Type B pancreatic cell (in vitro differentiated cells): ENCODE data around the gene LPAR1. TPM values are rescaled to one million over a fixed set of nuclear protein-coding genes. Genes with fewer than 3 reads are reported as not detected.

Experiments used
- DNase-seq: peaks from one replicate; pipeline ENCODE4 v3.0.0; 2021; ENCODE audit warnings: mixed read lengths; ENCODE audit not compliant: unreplicated experiment; ENCODE audit errors: extremely low spot score
- H3K27ac Mint-ChIP-seq: 2 replicates; pipeline ENCODE4 v1.8.0; 2021; ENCODE audit warnings: mild to moderate bottlenecking, mixed read lengths
- H3K27me3 Mint-ChIP-seq: 2 replicates; pipeline ENCODE4 v1.8.0; 2021; ENCODE audit warnings: mixed read lengths
- H3K36me3 Mint-ChIP-seq: 2 replicates; pipeline ENCODE4 v1.8.0; 2021; ENCODE audit warnings: mixed read lengths
- H3K4me1 Mint-ChIP-seq: one replicate; pipeline ENCODE4 v1.8.0; 2021; ENCODE audit warnings: mixed read lengths; ENCODE audit not compliant: unreplicated experiment
- H3K4me3 Mint-ChIP-seq: 2 replicates; pipeline ENCODE4 v1.8.0; 2021; ENCODE audit warnings: mild to moderate bottlenecking, mixed read lengths
- H3K9me3 Mint-ChIP-seq: 2 replicates; pipeline ENCODE4 v1.8.0; 2021; ENCODE audit warnings: mixed read lengths
- total RNA-seq: library from RNA; stranded (reverse); gene quantifications from 2 replicates; pipeline ENCODE4 v1.2.1, GENCODE V29; 2021; ENCODE audit warnings: low replicate concordance
- TF ChIP-seq, protein P1 (sequence below): fragments of 200-600 bp; sonication (generic); conservative IDR thresholded peaks from 2 replicates; pipeline ENCODE4 v1.5.0; 2021; ENCODE audit warnings: antibody characterized with exemption, mild to moderate bottlenecking

LPAR1 gene
- total RNA-seq, 1 donor from 2014 or later = 32.8 TPM

DNA sequence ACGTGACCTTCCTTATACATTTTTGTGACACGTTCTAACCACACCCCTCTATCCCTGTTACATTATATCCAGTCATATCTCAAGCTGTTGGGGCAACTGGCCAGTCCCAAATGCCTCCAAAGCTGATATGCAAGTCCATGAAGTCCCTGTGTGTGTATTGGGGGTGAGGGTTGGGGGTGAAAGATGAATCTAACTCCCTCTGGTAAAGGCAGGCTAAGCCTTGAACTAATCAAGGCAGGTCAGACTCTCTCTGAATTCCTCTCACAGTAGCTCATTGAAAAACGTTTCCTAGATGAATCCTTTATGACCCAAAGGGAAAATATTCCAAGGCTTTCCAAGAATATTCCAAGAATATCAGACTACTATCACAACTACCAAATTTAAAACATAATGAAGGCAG lies 195.3 kb downstream of the LPAR1 start:
- Mint-ChIP-seq H3K4me3 (no peak overlapping the region), H3K4me1 (peaks cover 9% of the 10 kb centered on the region), H3K27me3 (peaks cover 6% of the 10 kb centered on the region), H3K36me3 (peaks cover 6% of the 10 kb centered on the region), H3K27ac (no peak overlapping the region), H3K9me3 (no peaks in the 10 kb centered on the region)
- DNase-seq = no peak
- TF ChIP-seq, protein P1, sequence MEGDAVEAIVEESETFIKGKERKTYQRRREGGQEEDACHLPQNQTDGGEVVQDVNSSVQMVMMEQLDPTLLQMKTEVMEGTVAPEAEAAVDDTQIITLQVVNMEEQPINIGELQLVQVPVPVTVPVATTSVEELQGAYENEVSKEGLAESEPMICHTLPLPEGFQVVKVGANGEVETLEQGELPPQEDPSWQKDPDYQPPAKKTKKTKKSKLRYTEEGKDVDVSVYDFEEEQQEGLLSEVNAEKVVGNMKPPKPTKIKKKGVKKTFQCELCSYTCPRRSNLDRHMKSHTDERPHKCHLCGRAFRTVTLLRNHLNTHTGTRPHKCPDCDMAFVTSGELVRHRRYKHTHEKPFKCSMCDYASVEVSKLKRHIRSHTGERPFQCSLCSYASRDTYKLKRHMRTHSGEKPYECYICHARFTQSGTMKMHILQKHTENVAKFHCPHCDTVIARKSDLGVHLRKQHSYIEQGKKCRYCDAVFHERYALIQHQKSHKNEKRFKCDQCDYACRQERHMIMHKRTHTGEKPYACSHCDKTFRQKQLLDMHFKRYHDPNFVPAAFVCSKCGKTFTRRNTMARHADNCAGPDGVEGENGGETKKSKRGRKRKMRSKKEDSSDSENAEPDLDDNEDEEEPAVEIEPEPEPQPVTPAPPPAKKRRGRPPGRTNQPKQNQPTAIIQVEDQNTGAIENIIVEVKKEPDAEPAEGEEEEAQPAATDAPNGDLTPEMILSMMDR = no peak

DNA sequence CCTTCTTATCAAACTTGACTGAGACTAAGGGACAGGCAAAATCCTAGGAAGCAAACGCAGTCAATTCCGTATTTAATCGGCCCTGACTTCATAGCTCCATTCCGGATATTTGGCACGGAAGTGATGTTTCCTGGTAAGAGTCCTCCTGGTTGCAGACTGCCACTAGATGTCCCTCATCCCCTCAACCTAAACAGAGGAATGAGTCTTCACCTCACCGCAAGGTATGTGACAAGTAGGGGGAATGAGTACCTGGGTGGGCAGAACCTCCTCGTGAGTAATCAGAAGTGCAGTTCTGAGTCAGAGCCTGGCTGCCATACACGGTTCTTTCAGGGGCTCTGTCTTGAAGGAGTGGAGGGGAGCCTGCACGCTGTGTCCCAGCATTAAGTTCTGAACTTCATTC lies 196.1 kb downstream of the LPAR1 start:
- Mint-ChIP-seq H3K4me3 (no peak overlapping the region), H3K27me3 (peaks cover 6% of the 10 kb centered on the region), H3K9me3 (peaks cover 2% of the 10 kb centered on the region), H3K36me3 (peaks cover 6% of the 10 kb centered on the region), H3K27ac (no peak overlapping the region), H3K4me1 (peaks cover 3% of the 10 kb centered on the region)
- TF ChIP-seq, protein P1 = no peak
- DNase-seq = no peak

DNA sequence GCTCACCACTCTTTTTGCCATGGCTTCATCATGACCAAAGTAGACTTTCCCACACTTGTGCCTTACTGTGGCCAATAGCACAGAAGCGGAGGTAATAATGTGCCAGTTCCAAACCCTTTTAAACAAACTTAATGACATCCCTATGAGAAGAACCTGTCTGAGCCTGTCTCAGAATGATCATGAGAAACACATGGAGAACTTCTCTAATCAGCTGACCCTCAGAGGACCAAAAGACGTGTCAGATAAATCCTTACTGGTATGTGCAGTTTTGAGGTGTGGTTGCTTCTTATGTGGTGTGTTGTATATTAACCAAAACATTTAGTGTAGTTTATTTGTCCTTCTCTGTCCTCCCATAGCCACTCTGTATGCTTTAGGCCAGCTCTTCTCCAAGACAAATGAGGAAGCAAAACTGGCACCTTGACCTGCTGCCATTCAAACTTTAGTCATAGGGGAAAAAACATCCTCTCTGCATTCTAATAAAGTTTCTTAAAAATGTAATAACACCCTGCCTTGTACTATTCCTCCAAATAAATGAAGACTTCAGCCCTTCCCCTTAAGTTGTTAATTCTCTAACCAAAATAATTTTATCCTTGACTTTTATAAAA lies 200.8 kb downstream of the LPAR1 start:
- Mint-ChIP-seq H3K4me1 (peaks cover 5% of the 10 kb centered on the region), H3K27me3 (no peaks in the 10 kb centered on the region), H3K9me3 (peaks cover 12% of the 10 kb centered on the region), H3K27ac (no peak overlapping the region), H3K4me3 (no peak overlapping the region), H3K36me3 (no peaks in the 10 kb centered on the region)
- TF ChIP-seq, protein P1 = no peak
- no peak for DNase-seq

DNA sequence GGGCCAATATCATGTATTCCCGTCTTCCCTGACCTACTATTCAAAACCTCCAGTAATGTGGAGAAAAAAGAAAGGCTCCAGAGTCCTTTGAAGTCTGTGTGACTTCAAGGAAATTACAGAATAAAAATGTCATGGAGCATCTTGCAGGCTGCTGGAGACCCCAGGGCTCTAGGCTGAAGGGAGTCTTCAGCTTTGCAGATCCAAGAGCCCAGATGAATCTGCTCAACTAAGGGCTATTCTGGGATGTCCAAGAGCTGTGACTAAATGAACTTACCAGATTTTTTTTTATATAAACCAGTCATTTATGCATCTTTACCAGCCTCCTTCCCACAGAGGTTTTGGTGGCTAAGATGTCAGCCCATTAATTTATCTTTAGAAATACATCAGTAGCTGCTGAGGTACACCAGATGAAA lies 202.4 kb downstream of the LPAR1 start:
- no peak overlapping the region for H3K27ac Mint-ChIP-seq
- TF ChIP-seq, protein P1 = no peak

GRCh38 chr9:110835404-110835803 lies 202.9 kb downstream of the LPAR1 start:
- Mint-ChIP-seq H3K4me1 (peaks cover 5% of the 10 kb centered on the region), H3K27me3 (no peaks in the 10 kb centered on the region), H3K27ac (no peak overlapping the region), H3K9me3 (peaks cover 12% of the 10 kb centered on the region), H3K4me3 (peak overlapping the region; percentile 6), H3K36me3 (no peaks in the 10 kb centered on the region)
- TF ChIP-seq, protein P1 = no peak
- DNase-seq = no peak

More for the DNA sequence above, 202.4 kb downstream of the LPAR1 start:
- no peaks in the 10 kb centered on the region for H3K27me3 Mint-ChIP-seq
- peaks cover 12% of the 10 kb centered on the region for H3K9me3 Mint-ChIP-seq
- H3K36me3 Mint-ChIP-seq = no peaks in the 10 kb centered on the region
- peak overlapping the region; percentile 6 for H3K4me3 Mint-ChIP-seq
- no peak for DNase-seq
- peaks cover 5% of the 10 kb centered on the region for H3K4me1 Mint-ChIP-seq
